Activated CD8-positive, alpha-beta T cell treated with anti-CD3 and anti-CD28 coated beads for 36 hours (primary cell): ENCODE results near the gene DDX10. TPM values are rescaled to one million over a fixed set of nuclear protein-coding genes. Genes with fewer than 3 reads are reported as not detected.

ENCODE experiments used
- ATAC-seq: fragments of 200-7000 bp; cut with Tn5 transposase; one replicate; pipeline ENCODE4 v1.10.0; 2021; ENCODE audit warnings: mild to moderate bottlenecking, moderate library complexity
- CTCF ChIA-PET: fragments of 350-600 bp; sonication (Branson Sonifier 250); formaldehyde crosslinking; loops from one replicate; lab custom pipeline; 2021; ENCODE audit warnings: antibody characterized with exemption; lab: Charles Lee
- POLR2A ChIA-PET: fragments of 350-600 bp; sonication (Branson Sonifier 250); formaldehyde crosslinking; loops from one replicate; lab custom pipeline; 2021; ENCODE audit warnings: antibody characterized with exemption; lab: Charles Lee
- DNase-seq: peaks from one replicate; pipeline ENCODE4 v3.0.0-alpha.2; 2020
- H3K27ac Mint-ChIP-seq: one replicate; pipeline ENCODE4 v1.8.0; 2021; ENCODE audit warnings: mild to moderate bottlenecking, mixed read lengths
- H3K27me3 Mint-ChIP-seq: one replicate; pipeline ENCODE4 v1.8.0; 2021; ENCODE audit warnings: mixed read lengths
- H3K36me3 Mint-ChIP-seq: one replicate; pipeline ENCODE4 v1.8.0; 2021; ENCODE audit warnings: low read depth, mixed read lengths
- H3K4me1 Mint-ChIP-seq: one replicate; pipeline ENCODE4 v1.8.0; 2021; ENCODE audit warnings: low read depth, mixed read lengths
- H3K4me3 Mint-ChIP-seq: one replicate; pipeline ENCODE4 v1.8.0; 2021; ENCODE audit warnings: mild to moderate bottlenecking, moderate library complexity, mixed read lengths
- H3K9me3 Mint-ChIP-seq: one replicate; pipeline ENCODE4 v1.8.0; 2021; ENCODE audit warnings: mixed read lengths
- intact Hi-C: fragments of 100-400 bp; cut with micrococcal nuclease; formaldehyde crosslinking; loops from one replicate; pipeline ENCODE4 v1.10.0; 2022
- total RNA-seq, 2 experiments: library from RNA; stranded (reverse); gene quantifications; one replicate each; pipeline ENCODE4 v1.2.3, GENCODE V29; 2021
- TF ChIP-seq, protein P1 (sequence below): fragments of 200-600 bp; IDR thresholded peaks from one replicate; pipeline ENCODE4 v1.8.0; 2022; ENCODE audit warnings: antibody characterized with exemption, mild to moderate bottlenecking

DDX10 gene
- total RNA-seq, 2 experiments from 2014 or later, result 45.4 to 46.3 TPM

DNA sequence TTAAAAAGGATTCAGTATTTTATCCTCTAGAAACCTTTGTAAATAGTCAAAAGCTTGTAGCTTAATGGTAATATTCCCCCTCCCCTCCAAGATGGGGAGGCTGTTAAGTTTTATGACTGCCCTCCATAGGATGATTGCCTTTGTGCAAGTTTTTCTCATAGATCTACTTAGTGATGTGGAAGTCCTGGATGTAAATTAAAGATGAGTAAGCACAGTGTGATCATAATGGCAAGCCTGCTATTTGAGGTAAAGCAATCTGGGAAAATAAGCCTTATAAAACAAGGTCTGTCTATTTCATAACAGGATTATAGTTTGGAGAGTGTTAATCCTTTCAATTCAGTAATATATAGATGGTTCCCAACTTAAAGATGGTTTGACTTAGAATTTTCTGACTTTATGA is 216.3 kb downstream of the DDX10 start:
- intact Hi-C loops, result no loop called here
- POLR2A ChIA-PET, result no interaction called here
- H3K27ac Mint-ChIP-seq, result no peak overlapping the region
- H3K9me3 Mint-ChIP-seq, result no peaks in the 10 kb centered on the region
- CTCF ChIA-PET, result no interaction called here
- no peak overlapping the region for H3K4me3 Mint-ChIP-seq
- H3K27me3 Mint-ChIP-seq, result no peaks in the 10 kb centered on the region
- peaks cover 16% of the 10 kb centered on the region for H3K4me1 Mint-ChIP-seq
- TF ChIP-seq, protein P1, sequence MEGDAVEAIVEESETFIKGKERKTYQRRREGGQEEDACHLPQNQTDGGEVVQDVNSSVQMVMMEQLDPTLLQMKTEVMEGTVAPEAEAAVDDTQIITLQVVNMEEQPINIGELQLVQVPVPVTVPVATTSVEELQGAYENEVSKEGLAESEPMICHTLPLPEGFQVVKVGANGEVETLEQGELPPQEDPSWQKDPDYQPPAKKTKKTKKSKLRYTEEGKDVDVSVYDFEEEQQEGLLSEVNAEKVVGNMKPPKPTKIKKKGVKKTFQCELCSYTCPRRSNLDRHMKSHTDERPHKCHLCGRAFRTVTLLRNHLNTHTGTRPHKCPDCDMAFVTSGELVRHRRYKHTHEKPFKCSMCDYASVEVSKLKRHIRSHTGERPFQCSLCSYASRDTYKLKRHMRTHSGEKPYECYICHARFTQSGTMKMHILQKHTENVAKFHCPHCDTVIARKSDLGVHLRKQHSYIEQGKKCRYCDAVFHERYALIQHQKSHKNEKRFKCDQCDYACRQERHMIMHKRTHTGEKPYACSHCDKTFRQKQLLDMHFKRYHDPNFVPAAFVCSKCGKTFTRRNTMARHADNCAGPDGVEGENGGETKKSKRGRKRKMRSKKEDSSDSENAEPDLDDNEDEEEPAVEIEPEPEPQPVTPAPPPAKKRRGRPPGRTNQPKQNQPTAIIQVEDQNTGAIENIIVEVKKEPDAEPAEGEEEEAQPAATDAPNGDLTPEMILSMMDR, result no peak
- ATAC-seq (no peak), DNase-seq (no peak)
- H3K36me3 Mint-ChIP-seq, result peaks cover under 1% of the 10 kb centered on the region

DNA sequence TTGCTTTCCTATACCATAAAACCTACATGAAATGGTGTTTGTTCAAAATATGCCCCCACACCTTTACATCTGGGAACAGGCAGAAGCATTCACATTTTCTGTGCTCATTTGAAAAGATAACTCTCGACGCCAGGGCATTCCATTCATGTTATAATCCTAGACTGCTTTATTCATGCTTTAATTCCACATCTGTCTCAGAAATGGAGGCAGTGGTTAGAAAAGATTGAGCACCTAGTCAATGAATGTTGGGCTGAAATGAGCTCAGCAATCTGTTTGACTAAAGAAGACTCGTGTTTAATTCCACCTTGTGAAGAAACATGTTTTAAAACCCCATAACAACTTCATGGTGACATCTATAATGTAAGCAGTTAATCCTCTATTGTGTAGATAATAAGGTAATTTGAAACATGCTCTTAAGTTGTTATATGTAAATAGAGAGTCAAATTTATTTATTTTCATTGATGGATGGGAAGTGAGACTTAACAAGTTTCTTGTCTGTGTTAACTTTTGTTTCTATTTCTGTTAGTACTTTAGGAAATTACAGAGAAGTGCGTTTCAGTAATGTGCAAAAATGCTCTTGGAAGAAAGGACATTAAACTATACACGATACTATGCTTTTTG is 217.5 kb downstream of the DDX10 start:
- no peak for ATAC-seq
- ChIA-PET CTCF (no interaction called here), POLR2A (no interaction called here)
- DNase-seq, result no peak
- no peak overlapping the region for H3K27ac Mint-ChIP-seq
- no peak overlapping the region for H3K4me3 Mint-ChIP-seq
- H3K9me3 Mint-ChIP-seq, result no peaks in the 10 kb centered on the region
- peaks cover 20% of the 10 kb centered on the region for H3K4me1 Mint-ChIP-seq
- H3K36me3 Mint-ChIP-seq, result no peaks in the 10 kb centered on the region
- TF ChIP-seq, protein P1, result no peak
- intact Hi-C loops, result no loop called here
- H3K27me3 Mint-ChIP-seq, result no peaks in the 10 kb centered on the region

DNA sequence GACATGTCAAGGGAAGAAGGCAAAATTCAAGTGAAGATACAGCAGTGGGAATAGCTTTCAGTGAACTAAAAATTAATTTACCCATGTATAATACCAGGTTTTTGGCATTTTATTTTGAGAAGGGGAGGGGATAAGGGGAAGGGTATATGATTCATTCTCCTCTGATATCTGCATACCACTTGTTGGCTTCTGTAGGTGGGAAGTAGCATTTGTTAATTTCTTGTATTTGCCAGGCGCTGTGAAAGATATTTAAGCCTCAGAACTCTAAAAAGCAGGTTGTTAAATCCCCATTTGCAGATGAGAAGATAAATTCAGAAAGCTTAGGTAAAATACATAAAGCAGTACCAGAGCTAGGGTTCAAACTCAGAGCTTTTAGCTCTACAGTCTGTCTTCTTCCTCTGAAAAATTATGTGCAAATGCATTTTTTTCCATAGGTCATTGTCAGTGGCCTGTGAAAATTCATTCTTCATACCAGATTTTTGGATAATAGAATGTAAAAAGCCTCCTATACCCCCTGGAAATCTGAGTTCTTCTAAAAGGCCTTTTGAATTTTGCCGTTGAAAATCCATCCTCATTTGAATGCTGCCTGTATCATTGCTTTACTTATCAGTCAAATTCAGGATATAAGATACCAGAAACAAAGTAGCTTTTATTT is 221.3 kb downstream of the DDX10 start:
- Mint-ChIP-seq H3K27ac (no peak overlapping the region), H3K27me3 (no peaks in the 10 kb centered on the region), H3K4me3 (no peak overlapping the region), H3K9me3 (no peaks in the 10 kb centered on the region), H3K4me1 (peaks cover 23% of the 10 kb centered on the region), H3K36me3 (no peaks in the 10 kb centered on the region)
- TF ChIP-seq, protein P1, result no peak
- CTCF ChIA-PET, result no interaction called here
- DNase-seq (no peak), ATAC-seq (no peak)
- POLR2A ChIA-PET, result no interaction called here
- intact Hi-C loops, result no loop called here

DNA sequence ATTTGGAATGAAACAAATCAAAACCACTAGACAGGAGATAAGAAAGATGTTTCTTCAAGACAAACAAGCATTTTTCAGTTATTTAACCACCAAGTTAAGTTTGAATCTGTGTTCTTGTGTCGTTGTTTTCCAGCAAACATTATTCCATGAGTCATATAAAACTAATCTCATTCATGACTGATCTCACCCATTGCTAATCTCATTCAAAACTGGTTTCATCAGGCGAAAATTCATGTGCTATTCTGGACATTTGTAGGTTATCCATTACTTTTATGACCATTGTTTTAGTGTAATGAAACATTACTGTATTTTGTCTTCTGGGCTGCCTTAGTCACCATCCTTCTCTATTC is 221.8 kb downstream of the DDX10 start:
- Mint-ChIP-seq H3K36me3 (no peaks in the 10 kb centered on the region), H3K27ac (no peak overlapping the region), H3K4me3 (no peak overlapping the region), H3K9me3 (no peaks in the 10 kb centered on the region), H3K27me3 (no peaks in the 10 kb centered on the region), H3K4me1 (peaks cover 23% of the 10 kb centered on the region)
- POLR2A ChIA-PET, result no interaction called here
- DNase-seq, result no peak
- intact Hi-C loops, result no loop called here
- TF ChIP-seq, protein P1, result no peak
- ATAC-seq, result no peak
- CTCF ChIA-PET, result no interaction called here

DNA sequence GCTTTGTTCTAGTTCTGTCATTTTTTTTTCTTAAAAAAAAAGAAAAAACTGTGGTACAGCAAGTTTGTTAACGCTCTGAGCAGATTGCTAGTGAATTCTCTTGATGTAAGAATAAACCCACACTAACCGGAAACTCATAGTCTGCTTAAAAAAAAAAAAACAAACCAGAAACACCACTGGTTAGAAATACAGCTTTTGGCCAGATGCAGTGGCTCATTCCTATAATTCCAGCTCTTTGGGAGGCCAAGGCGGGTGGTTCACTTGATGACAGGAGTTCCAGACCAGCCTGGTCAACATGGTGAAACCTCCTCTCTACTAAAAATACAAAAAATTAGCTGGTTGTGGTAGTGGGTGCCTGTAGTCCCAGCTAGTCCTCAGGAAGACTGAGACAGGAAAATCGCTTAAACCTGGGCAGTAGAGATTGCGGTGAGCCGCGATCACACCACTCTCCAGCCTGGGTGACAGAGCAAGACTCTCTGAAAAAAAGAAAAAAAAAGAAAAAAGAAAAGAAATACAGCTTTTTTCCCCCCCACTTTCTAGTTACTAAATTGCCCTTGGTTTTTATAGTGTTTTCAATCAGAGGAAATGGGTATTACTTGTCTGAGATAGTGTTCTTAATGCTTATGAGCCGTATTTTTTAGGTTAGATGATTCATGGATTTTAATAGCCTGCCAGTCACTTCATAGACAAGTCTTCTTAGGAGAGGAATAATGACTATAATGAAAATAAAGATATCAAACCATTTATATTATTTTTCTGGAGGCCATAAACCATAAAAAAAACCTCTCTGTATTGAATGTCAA is 222.8 kb downstream of the DDX10 start:
- H3K4me1 Mint-ChIP-seq, result peaks cover 17% of the 10 kb centered on the region
- no peaks in the 10 kb centered on the region for H3K27me3 Mint-ChIP-seq
- CTCF ChIA-PET, result no interaction called here
- ATAC-seq (peak; percentile 51), DNase-seq (peak; percentile 10)
- no peaks in the 10 kb centered on the region for H3K36me3 Mint-ChIP-seq
- H3K27ac Mint-ChIP-seq, result peak overlapping the region; percentile 69
- intact Hi-C loops, result no loop called here
- TF ChIP-seq, protein P1, result no peak
- POLR2A ChIA-PET, result no interaction called here
- H3K9me3 Mint-ChIP-seq, result no peaks in the 10 kb centered on the region
- no peak overlapping the region for H3K4me3 Mint-ChIP-seq
